Activated T-helper 2 cell treated with anti-CD3 and anti-CD28 coated beads, Interferon-gamma antibody, Interleukin-2, Interleukin-4, amounts not matched to agents 10 μg/mL and 5 μg/mL and 100 μg/mL, durations not matched to agents 14 hours and 24 hours and 36 hours (primary cell): ENCODE data around the gene CDK2. TPM values are rescaled to one million over a fixed set of nuclear protein-coding genes. Genes with fewer than 3 reads are reported as not detected.
A peak's percentile ranks its signal among the peaks of the same experiment; 100 is the strongest.
"Not testable (repeated sequence)": the region's sequence is repeated elsewhere in the genome, so short reads cannot be mapped to it uniquely, and the experiment has no call there.

Experiments used
- DNase-seq: peaks from one replicate; pipeline ENCODE4 v3.0.0; 2021; ENCODE audit warnings: low spot score
- H3K27ac Mint-ChIP-seq: one replicate; pipeline ENCODE4 v1.8.0; 2021; ENCODE audit warnings: mixed read lengths
- H3K27me3 Mint-ChIP-seq: one replicate; pipeline ENCODE4 v1.8.0; 2021; ENCODE audit warnings: low read depth, mixed read lengths
- H3K36me3 Mint-ChIP-seq: one replicate; pipeline ENCODE4 v1.8.0; 2021; ENCODE audit warnings: low read depth, mixed read lengths
- H3K4me1 Mint-ChIP-seq: one replicate; pipeline ENCODE4 v1.8.0; 2021; ENCODE audit warnings: low read depth, mixed read lengths
- H3K4me3 Mint-ChIP-seq: one replicate; pipeline ENCODE4 v1.8.0; 2021; ENCODE audit warnings: low read depth, mild to moderate bottlenecking, moderate library complexity, mixed read lengths
- H3K9me3 Mint-ChIP-seq: one replicate; pipeline ENCODE4 v1.8.0; 2021; ENCODE audit warnings: mixed read lengths
- intact Hi-C: fragments of 100-400 bp; cut with micrococcal nuclease; formaldehyde crosslinking; loops from one replicate; pipeline ENCODE4 v1.15.1; 2023
- total RNA-seq: library from RNA; stranded (reverse); gene quantifications from 2 replicates; pipeline ENCODE4 v1.2.3, GENCODE V29; 2022

CDK2 gene
- total RNA-seq, 1 donor from 2014 or later, result 116 TPM

DNA sequence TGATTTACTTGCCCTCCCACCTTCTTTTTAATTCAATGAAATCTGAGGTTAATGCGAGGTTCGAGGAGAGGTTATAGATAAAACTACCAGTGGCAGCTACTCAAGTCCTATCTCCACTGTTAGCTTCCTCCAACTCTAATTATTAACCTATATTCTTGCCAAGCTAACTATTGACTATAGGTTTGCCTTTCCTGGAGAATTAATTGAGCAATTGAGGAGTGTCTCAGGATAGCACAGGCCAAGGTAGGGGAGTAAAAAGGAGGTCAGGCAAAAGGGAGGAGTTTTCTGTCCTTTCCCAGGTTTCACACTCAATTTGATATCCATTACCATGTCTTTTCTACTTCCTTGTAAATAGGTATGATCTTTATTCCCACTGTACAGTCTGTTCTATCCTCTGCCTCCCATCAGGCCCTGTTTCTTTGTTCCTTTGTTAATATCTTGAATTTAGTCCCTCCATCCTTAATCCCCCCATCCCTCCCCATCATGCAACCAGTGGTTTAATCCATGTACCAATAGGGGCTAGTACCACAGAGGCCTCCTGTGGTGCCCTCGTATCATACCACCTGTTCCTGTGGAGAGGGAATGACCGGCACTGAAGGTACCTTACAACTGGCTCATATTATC, 26.7 kb downstream of the CDK2 start:
- Mint-ChIP-seq H3K36me3 (peaks cover 52% of the 10 kb centered on the region), H3K27ac (no peak overlapping the region)
- intact Hi-C loops, result no loop called here

DNA sequence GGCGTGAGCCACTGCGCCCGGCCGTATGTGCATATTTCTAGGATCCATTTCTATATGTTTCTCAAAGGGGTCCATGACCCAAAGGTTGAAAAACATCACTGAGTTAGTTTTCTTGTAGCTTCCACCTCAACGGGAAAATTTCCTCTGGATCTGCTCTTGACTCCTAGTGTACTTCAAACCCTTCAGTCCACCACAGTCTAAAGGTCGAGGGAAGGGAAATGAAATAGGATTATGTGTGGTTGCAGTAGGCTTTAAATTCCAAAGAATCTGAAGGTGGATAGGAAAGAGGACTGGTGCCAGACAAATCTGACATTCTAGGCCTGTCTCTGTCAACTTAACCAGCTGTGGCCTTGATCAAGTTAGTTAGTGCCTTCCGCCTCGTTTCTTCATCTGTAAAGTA, 28.7 kb downstream of the CDK2 start:
- Mint-ChIP-seq H3K4me1 (peaks cover 24% of the 10 kb centered on the region), H3K36me3 (peaks cover 39% of the 10 kb centered on the region), H3K27me3 (no peaks in the 10 kb centered on the region), H3K9me3 (no peaks in the 10 kb centered on the region), H3K27ac (no peak overlapping the region), H3K4me3 (no peak overlapping the region)
- intact Hi-C loops, result loop anchor here (5.0 kb wide), 2 partner anchors 107 to 122 kb away; partner anchors contain the start of genes PA2G4, RPL41 and ZC3H10
- DNase-seq, result no peak

More for the DNA sequence above, 26.7 kb downstream of the CDK2 start:
- H3K9me3 Mint-ChIP-seq, result no peaks in the 10 kb centered on the region
- no peak overlapping the region for H3K4me3 Mint-ChIP-seq
- no peak for DNase-seq
- peaks cover 19% of the 10 kb centered on the region for H3K4me1 Mint-ChIP-seq
- no peaks in the 10 kb centered on the region for H3K27me3 Mint-ChIP-seq

DNA sequence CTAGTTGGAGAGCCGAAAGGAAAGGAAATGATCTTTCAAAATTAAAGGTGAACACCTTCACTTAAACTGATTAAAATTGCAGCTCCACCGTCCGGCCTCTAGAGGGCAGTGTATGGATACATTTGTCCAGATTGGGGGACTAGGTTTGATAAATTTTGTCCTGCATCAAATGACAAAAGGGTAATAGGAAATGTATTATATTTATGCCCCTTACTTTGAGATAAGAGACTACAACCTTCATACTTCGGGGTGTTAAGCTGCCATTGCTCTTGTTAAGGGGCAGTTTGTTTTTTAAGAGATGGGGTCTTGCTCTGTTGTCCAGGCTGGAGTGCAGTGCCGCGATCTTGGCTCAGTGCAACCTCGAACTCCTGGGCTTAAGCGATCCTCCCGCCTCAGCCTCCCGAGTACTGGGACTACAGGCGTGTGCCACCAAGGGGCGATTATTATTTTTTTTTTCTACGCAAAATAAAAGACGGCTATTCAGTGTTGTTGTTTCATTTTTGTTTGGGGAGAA, 29.6 kb downstream of the CDK2 start:
- peaks cover 30% of the 10 kb centered on the region for H3K36me3 Mint-ChIP-seq
- H3K27me3 Mint-ChIP-seq, result no peaks in the 10 kb centered on the region
- peak overlapping the region; percentile 46 for H3K27ac Mint-ChIP-seq
- peak; percentile 56 for DNase-seq
- no peaks in the 10 kb centered on the region for H3K9me3 Mint-ChIP-seq
- peaks cover 24% of the 10 kb centered on the region for H3K4me1 Mint-ChIP-seq
- H3K4me3 Mint-ChIP-seq, result peak overlapping the region; percentile 84
- intact Hi-C loops, result loop anchor here (1.0 to 5.0 kb wide), 4 partner anchors 33 to 121 kb away; partner anchors contain the start of genes DGKA, PA2G4, RPL41 and ZC3H10

DNA sequence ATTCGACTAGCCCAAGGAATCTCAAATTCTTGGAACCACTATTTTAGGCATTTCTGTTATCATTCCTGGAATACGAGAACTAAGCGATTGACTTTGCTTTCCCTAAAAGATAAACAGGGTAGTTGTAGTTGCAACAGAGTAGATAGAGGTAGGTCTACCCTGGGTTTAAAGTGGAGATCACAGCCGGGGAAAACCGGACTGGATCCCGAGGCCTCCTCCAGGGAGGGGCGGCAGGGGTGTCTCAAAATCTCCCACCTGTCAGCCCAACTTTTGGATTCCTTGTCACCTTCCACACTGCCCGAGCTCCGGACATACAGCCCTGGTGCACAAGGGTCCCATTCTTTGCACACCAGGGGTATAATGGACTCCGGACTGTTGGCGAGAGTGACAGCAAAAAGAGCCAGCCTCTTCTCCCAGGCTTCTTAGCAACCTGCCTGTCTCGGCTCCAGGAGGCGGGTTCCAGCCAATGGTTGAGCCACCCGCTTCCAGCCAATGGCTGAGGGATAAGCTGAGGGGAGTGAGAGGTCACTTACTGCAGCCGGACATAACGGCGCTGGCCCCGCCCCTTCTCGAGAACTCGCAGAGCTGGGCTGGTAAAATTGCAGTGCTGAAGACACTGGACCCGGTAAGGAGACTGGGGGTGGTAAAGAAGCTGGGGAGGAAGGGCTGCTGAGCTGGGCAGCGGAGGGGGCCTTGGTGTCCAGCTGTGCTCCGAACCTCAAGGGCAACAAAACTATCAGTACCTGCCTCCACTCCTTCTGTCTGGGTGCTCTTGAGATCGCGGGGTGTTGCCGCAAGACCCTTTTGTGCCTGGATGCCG, 30.3 kb downstream of the CDK2 start, which contains the start of gene SUOX:
Gene SUOX, plus strand, starts transcription at position 562 of the 820 bp plus-strand sequence. CDS start 4,946 bp downstream, outside the sequence.
- Mint-ChIP-seq H3K27ac (peak within 1 kb of the TSS; percentile 46), H3K9me3 (no peaks in the 10 kb centered on the region), H3K36me3 (peaks cover 28% of the 10 kb centered on the region), H3K4me1 (peaks cover 24% of the 10 kb centered on the region), H3K27me3 (no peaks in the 10 kb centered on the region), H3K4me3 (peak within 1 kb of the TSS; percentile 84)
- intact Hi-C loops, result loop anchor here (1.0 to 5.0 kb wide), 7 partner anchors 24 to 120 kb away; partner anchors contain the start of genes DGKA, IKZF4, PA2G4 and RPL41
- peak; percentile 54 for DNase-seq

DNA sequence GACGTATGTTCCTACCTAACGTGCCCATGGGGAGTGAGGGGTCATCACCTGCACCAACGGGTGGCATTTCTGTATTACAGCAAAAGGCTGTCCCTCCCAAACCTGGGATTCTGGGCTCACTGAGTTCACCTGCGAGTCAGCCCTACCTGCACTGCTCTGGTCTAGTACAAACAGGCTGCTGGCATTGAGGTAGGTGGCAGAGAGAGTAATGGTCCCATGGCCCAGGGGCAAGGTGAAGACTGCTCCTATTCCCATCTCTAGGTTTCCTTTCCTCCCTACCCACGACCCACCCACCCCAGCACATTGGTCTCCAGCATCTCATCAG, 30.9 kb downstream of the CDK2 start:
- peaks cover 28% of the 10 kb centered on the region for H3K36me3 Mint-ChIP-seq
- H3K27me3 Mint-ChIP-seq, result no peaks in the 10 kb centered on the region
- H3K9me3 Mint-ChIP-seq, result no peaks in the 10 kb centered on the region
- peaks cover 26% of the 10 kb centered on the region for H3K4me1 Mint-ChIP-seq
- H3K4me3 Mint-ChIP-seq, result peak overlapping the region; percentile 84
- intact Hi-C loops, result loop anchor here (1.0 to 5.0 kb wide), 6 partner anchors 24 to 120 kb away; partner anchors contain the start of genes DGKA, IKZF4, PA2G4 and RPL41
- H3K27ac Mint-ChIP-seq, result peak overlapping the region; percentile 46
- no peak for DNase-seq

DNA sequence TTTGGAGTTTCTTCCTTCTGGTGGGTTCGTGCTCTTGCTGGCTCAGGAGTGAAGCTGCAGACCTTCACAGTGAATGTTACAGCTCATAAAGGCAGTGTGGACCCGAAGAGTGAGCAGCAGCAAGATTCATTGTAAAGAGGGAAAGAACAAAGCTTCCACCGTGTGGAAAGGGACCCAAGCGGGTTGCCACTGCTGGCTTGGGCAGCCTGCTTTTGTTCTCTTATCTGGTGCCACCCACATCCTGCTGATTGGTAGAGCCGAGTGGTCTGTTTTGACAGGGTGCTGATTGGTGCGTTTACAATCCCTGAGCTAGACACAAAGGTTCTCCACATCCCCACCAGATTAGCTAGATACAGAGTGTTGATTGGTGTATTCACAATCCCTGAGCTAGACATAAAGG, 32.9 kb downstream of the CDK2 start:
- H3K9me3 Mint-ChIP-seq, DNase-seq, H3K27me3 Mint-ChIP-seq: not testable (repeated sequence)
- H3K36me3 Mint-ChIP-seq, result peaks cover 26% of the 10 kb centered on the region
- H3K27ac Mint-ChIP-seq, result peak overlapping the region; percentile 21
- intact Hi-C loops, result loop anchor here (5.0 kb wide), 2 partner anchors 103 to 118 kb away; partner anchors contain the start of genes PA2G4, RPL41 and ZC3H10
- H3K4me1 Mint-ChIP-seq, result peaks cover 24% of the 10 kb centered on the region
- H3K4me3 Mint-ChIP-seq, result peak overlapping the region; percentile 17

DNA sequence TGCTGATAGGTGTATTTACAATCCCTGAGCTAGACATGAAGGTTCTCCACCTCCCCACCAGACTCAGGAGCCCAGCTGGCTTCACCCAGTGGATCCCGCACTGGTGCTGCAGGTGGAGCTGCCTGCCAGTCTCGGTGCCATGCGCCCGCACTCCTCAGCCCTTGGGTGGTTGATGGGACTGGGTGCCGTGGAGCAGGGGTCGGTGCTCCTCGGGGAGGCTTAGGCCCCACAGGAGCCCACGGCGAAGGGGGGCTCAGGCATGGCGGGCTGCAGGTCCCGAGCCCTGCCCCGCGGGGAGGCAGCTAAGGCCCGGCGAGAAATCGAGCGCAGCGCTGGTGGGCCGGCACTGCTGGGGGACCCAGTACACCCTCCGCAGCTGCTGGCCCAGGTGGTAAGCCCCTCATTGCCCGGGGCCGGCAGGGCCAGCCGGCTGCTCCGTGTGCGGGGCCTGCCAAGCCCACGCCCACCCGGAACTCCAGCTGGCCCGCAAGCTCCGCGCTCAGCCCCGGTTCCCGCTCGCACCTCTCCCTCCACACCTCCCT, 33.4 kb downstream of the CDK2 start:
- not testable (repeated sequence) for H3K27me3 Mint-ChIP-seq, H3K27ac Mint-ChIP-seq, H3K4me3 Mint-ChIP-seq, H3K9me3 Mint-ChIP-seq, DNase-seq
- Mint-ChIP-seq H3K36me3 (peaks cover 28% of the 10 kb centered on the region), H3K4me1 (peaks cover 24% of the 10 kb centered on the region)
- intact Hi-C loops, result loop anchor here (5.0 kb wide), 2 partner anchors 102 to 117 kb away; partner anchors contain the start of genes PA2G4, RPL41 and ZC3H10

DNA sequence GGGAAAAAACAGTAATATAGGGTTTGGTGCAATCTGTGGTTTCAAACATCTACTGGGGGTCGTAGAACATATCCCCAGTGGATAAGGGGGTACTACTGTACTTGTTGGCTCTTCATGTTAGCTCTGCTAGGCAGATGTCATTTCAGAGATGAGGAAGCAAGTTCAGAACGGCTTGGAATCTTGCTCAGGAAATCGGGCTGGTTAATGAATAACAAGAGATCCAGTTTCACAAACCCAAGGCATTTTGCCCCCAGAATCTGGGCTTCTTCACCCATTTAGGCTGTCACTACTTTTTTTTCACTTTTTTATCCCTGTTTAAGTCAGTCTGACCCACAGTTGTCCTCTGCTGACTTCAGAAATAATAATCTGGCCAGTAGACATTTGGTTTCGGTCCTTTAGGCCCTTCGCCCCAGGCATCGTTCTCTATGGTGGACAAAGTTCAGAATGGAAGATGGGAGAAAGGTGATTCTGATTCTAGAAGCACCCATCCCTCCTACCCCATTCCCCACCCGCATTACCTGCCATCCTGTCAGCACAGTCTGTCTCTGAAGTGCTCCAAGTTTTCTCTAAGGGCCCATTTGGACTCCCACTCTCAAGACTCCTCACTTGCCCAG, 35.0 kb downstream of the CDK2 start:
- no peaks in the 10 kb centered on the region for H3K9me3 Mint-ChIP-seq
- no peak for DNase-seq
- intact Hi-C loops, result no loop called here
- no peak overlapping the region for H3K27ac Mint-ChIP-seq
- peaks cover 35% of the 10 kb centered on the region for H3K36me3 Mint-ChIP-seq
- H3K4me3 Mint-ChIP-seq, result no peak overlapping the region
- H3K27me3 Mint-ChIP-seq, result no peaks in the 10 kb centered on the region
- H3K4me1 Mint-ChIP-seq, result peaks cover 19% of the 10 kb centered on the region

DNA sequence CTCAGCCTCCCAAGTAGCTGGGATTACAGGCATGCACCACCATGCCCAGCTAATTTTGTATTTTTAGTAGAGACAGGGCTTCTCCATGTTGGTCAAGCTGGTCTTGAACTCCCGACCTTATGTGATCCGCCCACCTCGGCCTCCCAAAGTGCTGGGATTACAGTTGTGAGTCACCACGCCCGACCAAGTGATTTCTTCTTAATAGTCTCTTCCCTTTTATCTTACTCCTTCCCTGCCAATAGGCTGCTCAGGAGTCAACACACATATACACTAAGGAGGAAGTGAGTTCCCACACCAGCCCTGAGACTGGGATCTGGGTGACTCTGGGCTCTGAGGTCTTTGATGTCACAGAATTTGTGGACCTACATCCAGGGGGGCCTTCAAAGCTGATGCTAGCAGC, 36.7 kb downstream of the CDK2 start:
- DNase-seq, H3K9me3 Mint-ChIP-seq, intact Hi-C loops, H3K27me3 Mint-ChIP-seq, H3K27ac Mint-ChIP-seq, H3K4me3 Mint-ChIP-seq: not testable (repeated sequence)
- Mint-ChIP-seq H3K36me3 (peaks cover 38% of the 10 kb centered on the region), H3K4me1 (peaks cover 20% of the 10 kb centered on the region)

DNA sequence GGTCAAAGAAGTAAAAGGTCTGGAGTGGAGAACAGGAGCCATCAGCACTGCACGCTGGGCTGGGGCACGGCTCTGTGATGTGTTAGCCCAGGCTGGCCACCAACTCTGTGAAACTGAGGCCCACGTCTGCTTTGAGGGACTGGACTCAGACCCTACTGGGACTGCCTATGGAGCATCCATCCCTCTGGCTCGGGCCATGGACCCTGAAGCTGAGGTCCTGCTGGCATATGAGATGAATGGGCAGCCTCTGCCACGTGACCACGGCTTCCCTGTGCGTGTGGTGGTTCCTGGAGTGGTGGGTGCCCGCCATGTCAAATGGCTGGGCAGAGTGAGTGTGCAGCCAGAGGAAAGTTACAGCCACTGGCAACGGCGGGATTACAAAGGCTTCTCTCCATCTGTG, 37.6 kb downstream of the CDK2 start:
- Mint-ChIP-seq H3K9me3 (no peaks in the 10 kb centered on the region), H3K27ac (no peak overlapping the region), H3K4me1 (peaks cover 24% of the 10 kb centered on the region), H3K36me3 (peaks cover 37% of the 10 kb centered on the region), H3K27me3 (no peaks in the 10 kb centered on the region), H3K4me3 (no peak overlapping the region)
- intact Hi-C loops, result no loop called here
- no peak for DNase-seq

DNA sequence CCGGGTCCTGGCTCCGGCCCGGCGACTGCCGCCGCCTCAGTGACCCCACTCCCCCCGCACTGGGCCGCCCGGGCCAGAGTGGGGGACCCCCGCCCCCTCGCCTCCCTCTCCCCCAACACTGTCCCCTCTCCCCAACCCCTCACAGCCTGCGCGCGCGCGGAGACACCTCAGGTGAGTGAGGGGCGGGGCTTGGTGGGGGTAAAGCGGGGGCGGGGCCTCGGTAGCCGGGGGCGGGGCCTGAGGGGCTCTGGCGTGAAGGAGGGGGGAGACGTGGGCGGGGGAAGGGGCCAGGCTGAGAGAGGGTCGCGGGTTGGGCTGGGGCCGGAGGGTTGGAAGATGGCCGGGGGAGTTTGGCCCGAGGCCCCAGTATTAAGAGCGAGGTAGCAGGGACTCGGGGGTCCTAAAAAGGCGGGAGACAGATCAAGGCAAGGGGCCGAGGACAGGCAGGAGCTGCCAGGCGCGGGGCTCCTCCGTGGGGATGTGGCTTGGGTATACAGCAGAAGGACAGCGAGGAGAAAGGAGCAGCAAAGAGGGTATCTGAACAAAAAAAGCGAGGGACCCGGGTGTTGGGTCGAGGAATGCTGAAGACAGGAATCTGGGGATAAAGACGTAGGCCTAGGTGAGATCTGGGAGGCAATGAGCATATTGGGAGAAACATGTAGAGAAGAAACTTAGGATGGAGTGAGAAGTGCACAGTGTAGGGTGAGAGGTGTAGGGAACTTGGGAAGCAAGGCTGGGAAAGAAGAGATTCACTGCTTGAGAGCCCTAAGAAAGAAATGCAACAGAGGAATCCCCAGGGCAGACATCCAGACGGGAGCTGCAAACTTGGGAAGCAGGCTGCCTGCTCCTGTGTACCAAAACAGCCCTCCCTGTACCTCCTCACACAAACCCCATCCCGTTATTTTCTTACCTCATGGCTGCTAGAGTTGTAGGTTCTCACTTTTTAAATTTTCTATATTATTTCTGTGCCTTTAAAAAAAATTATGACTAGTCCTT, 41.2 kb downstream of the CDK2 start:
- intact Hi-C loops, result no loop called here

More for the DNA sequence above, 41.2 kb downstream of the CDK2 start:
- peak; percentile 44 for DNase-seq
- Mint-ChIP-seq H3K4me3 (peak overlapping the region; percentile 83), H3K4me1 (peaks cover 37% of the 10 kb centered on the region), H3K27ac (peak overlapping the region; percentile 79), H3K27me3 (no peaks in the 10 kb centered on the region), H3K36me3 (peaks cover 21% of the 10 kb centered on the region), H3K9me3 (no peaks in the 10 kb centered on the region)
